H1 (cell line): ENCODE data around the gene R3HDM2. TPM values are rescaled to one million over a fixed set of nuclear protein-coding genes. Genes with fewer than 3 reads are reported as not detected.

Experiments used
- CHD7 ChIP-seq: fragments of 300-600 bp; sonication (generic); IDR thresholded peaks from 2 replicates; pipeline ENCODE4 v1.7.1; 2012; ENCODE audit warnings: low read length, moderate library complexity, mild to moderate bottlenecking, inconsistent platforms; ENCODE audit not compliant: insufficient replicate concordance
- POLR2A ChIP-seq, 2 experiments: IDR thresholded peaks; 1 replicate in 1 of 2; 2 replicates in 1 of 2; pipeline ENCODE4 v1.6.1; 2011; ENCODE audit warnings: low read depth in 2 of 2, low read length in 2 of 2, mild to moderate bottlenecking in 2 of 2; ENCODE audit errors: control extremely low read depth in 1 of 2
- polyA plus RNA-seq, 7 experiments: library from polyadenylated mRNA; depleted of rRNA in 3 of 7; stranded (reverse) in 5 of 7; unstranded in 2 of 7; fragments of >200 nt in 5 of 7; fragments of 200-250 nt in 2 of 7; gene quantifications; 1 replicate in 5 of 7; 2 replicates in 1 of 7; 4 replicates in 1 of 7; pipeline versions ENCODE4 v1.2.1 to v1.2.3, GENCODE V29; 2011 to 2013; ENCODE audit warnings: missing spikeins in 2 of 7, mixed read lengths in 2 of 7
- total RNA-seq: library from RNA; stranded (reverse); fragmentation: NEBNext Ultra II Directional; extraction: Animal tissue kit (Norgen Biotek cat#: 25700); gene quantifications from 2 replicates; pipeline ENCODE4 v1.2.1, GENCODE V29; 2021

Gene R3HDM2
- total and polyA plus RNA-seq, 2 of the 8 experiments (the other 6 are each of a cell fraction or from before 2014, with no cell fraction given), result 25.6 to 27.0 TPM

- TF ChIP-seq CHD7 (no peak), POLR2A (IDR thresholded peaks at IDR 0.05; ENCODE audit: control extremely low read depth in 1 of 2, low read depth in 2 of 2, low read length in 2 of 2) (no peak)
Observed at GRCh38 chr12:57366315-57366714, 64.5 kb downstream of the R3HDM2 start (continued).
